Gastroesophageal sphincter (tissue), 4 donors: ENCODE results near the gene MYOG. TPM values are rescaled to one million over a fixed set of nuclear protein-coding genes. Genes with fewer than 3 reads are reported as not detected.

ENCODE experiments used
- ATAC-seq: fragments of 150-250 bp; one replicate; pipeline ENCODE4 v1.9.1; 2016; ENCODE audit warnings: mild to moderate bottlenecking, moderate library complexity
- H3K27ac ChIP-seq, 4 donors: fragments of 200-600 bp; sonication (generic) in 3 of 4; 1 replicate in 3 of 4; 2 replicates in 1 of 4; pipeline ENCODE4 v1.5.1; 2016 to 2019
- H3K27me3 ChIP-seq: fragments of 200-600 bp; sonication (generic); one replicate; pipeline ENCODE4 v1.5.1; 2019
- H3K36me3 ChIP-seq, 2 donors: fragments of 200-600 bp; sonication (generic); one replicate each; pipeline ENCODE4 v1.5.1; 2019; ENCODE audit warnings: control low read depth in 1 of 2
- H3K4me1 ChIP-seq, 3 donors: fragments of 200-600 bp; sonication (generic); 1 replicate in 2 of 3; 2 replicates in 1 of 3; pipeline ENCODE4 v1.5.1; 2016 to 2019; ENCODE audit warnings: control low read depth in 2 of 3
- H3K4me3 ChIP-seq, 2 donors: fragments of 200-600 bp; sonication (generic); one replicate each; pipeline ENCODE4 v1.5.1; 2019; ENCODE audit warnings: mild to moderate bottlenecking in 1 of 2, moderate library complexity in 1 of 2
- H3K9me3 ChIP-seq, 3 donors: fragments of 200-600 bp; sonication (generic); one replicate each; pipeline ENCODE4 v1.5.1; 2017 to 2019; ENCODE audit warnings: control low read depth in 2 of 3
- EP300 ChIP-seq: sonication (generic); formaldehyde crosslinking; IDR thresholded peaks from one replicate; pipeline ENCODE4 v1.6.1; 2017; ENCODE audit warnings: antibody characterized with exemption, mild to moderate bottlenecking
- POLR2A ChIP-seq, 2 donors: fragments of 450-650 bp; IDR thresholded peaks; one replicate each; pipeline ENCODE4 v1.6.1; 2017; ENCODE audit warnings: antibody characterized with exemption in 2 of 2, mild to moderate bottlenecking in 2 of 2, moderate library complexity in 1 of 2
- POLR2AphosphoS5 ChIP-seq: sonication (generic); formaldehyde crosslinking; IDR thresholded peaks from one replicate; pipeline ENCODE4 v1.6.1; 2017; ENCODE audit warnings: antibody characterized with exemption
- WGBS, 2 donors: methylation state at CpG; one replicate each; pipeline ENCODE4 v1.1.5; 2018; ENCODE audit warnings: low coverage in 1 of 2; 5-methylcytosine and 5-hydroxymethylcytosine counted together
- total RNA-seq, 4 donors: library from RNA; depleted of rRNA; stranded (reverse); fragments of >200 nt; gene quantifications; one replicate each; pipeline ENCODE4 v1.1.0, GENCODE V29; 2016
- TF ChIP-seq, protein P1 (sequence below), 4 experiments: fragments of 200-600 bp in 2 of 4; fragments of 450-650 bp in 2 of 4; sonication (generic) in 1 of 4; IDR thresholded peaks; one replicate each; pipeline ENCODE4 v1.5.1; 2017 to 2019; ENCODE audit warnings: antibody characterized with exemption in 4 of 4, mild to moderate bottlenecking in 2 of 4, moderate library complexity in 2 of 4

MYOG gene
- total RNA-seq, 4 donors from 2014 or later, result 0.35 TPM; not detected in 3

DNA sequence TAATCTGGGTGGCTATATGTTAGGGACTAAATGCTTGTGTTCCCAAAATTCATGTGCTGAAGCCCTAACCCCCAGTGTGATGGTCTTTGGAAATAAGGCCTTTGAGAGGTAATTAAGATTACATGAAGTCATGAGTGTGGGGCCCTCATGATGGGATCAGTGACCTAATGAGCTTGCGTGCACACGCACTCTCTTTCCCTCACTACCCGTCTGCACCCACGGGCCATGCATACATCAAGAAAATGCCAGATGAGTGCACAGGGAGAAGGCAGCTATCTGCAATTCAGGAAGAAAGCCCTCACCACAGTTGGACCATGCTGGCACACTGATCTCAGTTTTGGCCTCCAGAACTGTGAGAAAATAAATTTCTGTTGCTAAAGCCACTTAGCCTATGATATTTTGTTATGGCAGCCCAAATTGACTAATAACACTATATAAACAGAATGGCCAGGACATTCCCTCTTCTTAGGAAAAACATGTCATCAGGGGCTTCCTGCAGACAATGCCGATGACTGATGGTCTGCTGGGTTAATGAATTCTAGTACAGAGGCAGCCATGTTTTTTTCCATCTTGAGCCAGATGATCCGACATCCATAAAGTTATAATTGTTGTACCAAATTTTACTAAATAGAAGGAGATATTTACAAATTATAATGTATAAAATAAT is 18.1 kb upstream of the MYOG start:
- no peak for TF ChIP-seq POLR2A (IDR thresholded peaks at IDR 0.05)
- no peak for TF ChIP-seq POLR2AphosphoS5
- no peak for TF ChIP-seq EP300
- TF ChIP-seq, protein P1, sequence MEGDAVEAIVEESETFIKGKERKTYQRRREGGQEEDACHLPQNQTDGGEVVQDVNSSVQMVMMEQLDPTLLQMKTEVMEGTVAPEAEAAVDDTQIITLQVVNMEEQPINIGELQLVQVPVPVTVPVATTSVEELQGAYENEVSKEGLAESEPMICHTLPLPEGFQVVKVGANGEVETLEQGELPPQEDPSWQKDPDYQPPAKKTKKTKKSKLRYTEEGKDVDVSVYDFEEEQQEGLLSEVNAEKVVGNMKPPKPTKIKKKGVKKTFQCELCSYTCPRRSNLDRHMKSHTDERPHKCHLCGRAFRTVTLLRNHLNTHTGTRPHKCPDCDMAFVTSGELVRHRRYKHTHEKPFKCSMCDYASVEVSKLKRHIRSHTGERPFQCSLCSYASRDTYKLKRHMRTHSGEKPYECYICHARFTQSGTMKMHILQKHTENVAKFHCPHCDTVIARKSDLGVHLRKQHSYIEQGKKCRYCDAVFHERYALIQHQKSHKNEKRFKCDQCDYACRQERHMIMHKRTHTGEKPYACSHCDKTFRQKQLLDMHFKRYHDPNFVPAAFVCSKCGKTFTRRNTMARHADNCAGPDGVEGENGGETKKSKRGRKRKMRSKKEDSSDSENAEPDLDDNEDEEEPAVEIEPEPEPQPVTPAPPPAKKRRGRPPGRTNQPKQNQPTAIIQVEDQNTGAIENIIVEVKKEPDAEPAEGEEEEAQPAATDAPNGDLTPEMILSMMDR (IDR thresholded peaks at IDR 0.05), result no peak
- WGBS, 2 donors, result 65 to 81% methylated on average over 6 of the region's 6 CpGs
- H3K4me3 ChIP-seq, result no peak overlapping the region
- H3K27ac ChIP-seq, result no peak overlapping the region
- ATAC-seq, result no peak
- H3K27me3 ChIP-seq, result peaks cover 17% of the 10 kb centered on the region
- H3K9me3 ChIP-seq, result no peaks in the 10 kb centered on the region
- H3K36me3 ChIP-seq, result no peaks in the 10 kb centered on the region
- H3K4me1 ChIP-seq, result no peaks in the 10 kb centered on the region

DNA sequence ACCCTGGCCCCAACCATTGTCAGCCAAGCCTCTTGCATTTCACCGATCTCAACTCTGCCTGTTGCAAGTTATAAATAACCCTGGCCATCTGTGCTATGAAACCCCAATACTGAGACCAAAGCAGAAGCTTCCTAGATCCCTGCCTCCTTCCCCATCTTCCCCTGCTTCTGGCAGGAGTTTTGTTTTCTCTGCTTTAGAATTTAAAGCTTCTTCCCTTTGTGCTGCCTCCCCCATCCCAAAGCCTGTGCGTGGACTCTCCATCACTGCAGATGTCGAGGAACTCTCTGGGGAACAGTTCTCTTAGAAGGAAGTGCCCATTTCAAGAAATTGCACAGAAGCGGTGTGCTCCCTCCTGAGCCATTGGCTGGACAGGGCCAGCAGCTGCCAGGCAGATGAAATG is 17.4 kb upstream of the MYOG start:
- no peaks in the 10 kb centered on the region for H3K36me3 ChIP-seq
- no peaks in the 10 kb centered on the region for H3K9me3 ChIP-seq
- H3K4me3 ChIP-seq, result no peak overlapping the region
- H3K27ac ChIP-seq, result no peak overlapping the region
- ATAC-seq, result no peak
- WGBS, 2 donors, result 25 to 40% methylated on average over 1 to 3 of the region's 4 CpGs
- no peak for TF ChIP-seq POLR2AphosphoS5
- TF ChIP-seq EP300, result no peak
- TF ChIP-seq POLR2A (IDR thresholded peaks at IDR 0.05), result no peak
- TF ChIP-seq, protein P1 (IDR thresholded peaks at IDR 0.05), result no peak
- H3K4me1 ChIP-seq, result no peaks in the 10 kb centered on the region
- H3K27me3 ChIP-seq, result peaks cover 17% of the 10 kb centered on the region

DNA sequence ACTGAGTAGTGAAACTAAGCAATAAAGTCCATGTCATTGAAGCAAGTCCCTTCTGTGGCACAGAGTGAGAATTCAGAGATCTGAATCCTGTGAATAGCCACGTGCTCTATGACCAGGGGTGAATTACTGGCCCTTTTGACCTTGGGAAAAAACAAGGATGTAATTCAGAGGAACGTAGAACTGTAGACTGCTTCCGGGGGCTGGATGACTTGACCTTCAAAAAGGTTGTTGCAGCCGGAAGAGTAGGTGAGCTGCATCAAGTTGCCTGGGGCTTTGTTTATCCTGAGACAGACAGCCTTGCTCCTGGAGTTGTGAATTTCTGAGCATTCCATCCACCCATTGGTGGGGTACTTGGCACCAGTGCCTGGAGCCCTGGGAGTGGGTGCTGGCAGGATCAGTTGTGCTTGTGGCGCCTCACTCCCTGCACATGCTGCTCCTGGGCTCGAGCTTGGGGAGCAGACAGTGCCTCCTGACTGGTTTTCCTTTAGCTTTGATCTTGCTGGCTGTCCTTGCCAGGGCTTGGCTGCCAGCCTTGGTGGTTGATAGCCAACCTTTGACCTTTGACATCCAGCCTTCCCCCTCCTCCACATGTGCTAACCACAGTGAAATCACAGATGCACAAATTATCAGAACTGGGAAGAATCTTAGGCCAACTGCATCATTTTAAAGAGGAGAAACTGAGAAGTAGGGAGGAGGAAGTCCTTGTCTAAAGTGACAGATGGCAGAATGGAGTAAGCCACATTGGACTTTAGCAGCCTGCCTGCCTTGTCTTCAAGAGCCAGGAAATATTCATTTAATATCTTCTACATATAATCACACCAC is 16.2 kb upstream of the MYOG start:
- H3K9me3 ChIP-seq, result no peaks in the 10 kb centered on the region
- H3K4me3 ChIP-seq, result no peak overlapping the region
- no peaks in the 10 kb centered on the region for H3K36me3 ChIP-seq
- no peak overlapping the region for H3K27ac ChIP-seq
- ATAC-seq, result no peak
- H3K4me1 ChIP-seq, result no peaks in the 10 kb centered on the region
- no peak for TF ChIP-seq EP300
- TF ChIP-seq, protein P1 (IDR thresholded peaks at IDR 0.05), result no peak
- no peak for TF ChIP-seq POLR2A (IDR thresholded peaks at IDR 0.05)
- no peak for TF ChIP-seq POLR2AphosphoS5
- peaks cover 17% of the 10 kb centered on the region for H3K27me3 ChIP-seq
- WGBS, 2 donors, result 48 to 60% methylated on average over 3 to 4 of the region's 6 CpGs

DNA sequence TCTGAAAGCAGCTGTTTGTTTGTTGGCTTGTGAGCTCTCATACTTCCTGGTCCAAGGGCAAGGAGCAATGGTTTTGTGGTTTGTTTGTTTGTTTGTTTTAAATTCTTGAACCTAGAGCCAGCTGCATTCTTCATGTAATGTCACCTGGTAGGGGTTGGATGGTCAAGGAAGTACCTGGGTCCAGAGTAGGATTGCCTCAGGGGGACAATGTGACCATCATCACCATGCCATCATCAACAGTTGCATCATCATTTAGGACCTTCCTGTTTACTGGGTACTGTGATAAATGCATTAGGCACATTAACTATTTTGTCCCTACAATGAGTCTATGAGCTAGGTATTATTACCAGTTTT is 14.7 kb upstream of the MYOG start:
- no peaks in the 10 kb centered on the region for H3K4me1 ChIP-seq
- H3K27ac ChIP-seq, result no peak overlapping the region
- ATAC-seq, result no peak
- H3K9me3 ChIP-seq, result peaks cover 0 to 6% (median 0%) of the 10 kb centered on the region in 3 donors
- H3K36me3 ChIP-seq, result no peaks in the 10 kb centered on the region
- peaks cover 17% of the 10 kb centered on the region for H3K27me3 ChIP-seq
- TF ChIP-seq, protein P1 (IDR thresholded peaks at IDR 0.05), result no peak
- TF ChIP-seq POLR2AphosphoS5 (no peak), POLR2A (IDR thresholded peaks at IDR 0.05) (no peak), EP300 (no peak)
- no peak overlapping the region for H3K4me3 ChIP-seq
